GM12874 (cell line): ENCODE measurements around the gene ZNF354C.

Source experiments
- TF ChIP-seq, protein P1 (sequence below): IDR thresholded peaks from 2 replicates; pipeline ENCODE4 v1.5.1; 2011; ENCODE audit warnings: low read depth, mild to moderate bottlenecking, control low read depth, low read length, moderate library complexity; ENCODE audit not compliant: insufficient read depth

ZNF354C gene

DNA sequence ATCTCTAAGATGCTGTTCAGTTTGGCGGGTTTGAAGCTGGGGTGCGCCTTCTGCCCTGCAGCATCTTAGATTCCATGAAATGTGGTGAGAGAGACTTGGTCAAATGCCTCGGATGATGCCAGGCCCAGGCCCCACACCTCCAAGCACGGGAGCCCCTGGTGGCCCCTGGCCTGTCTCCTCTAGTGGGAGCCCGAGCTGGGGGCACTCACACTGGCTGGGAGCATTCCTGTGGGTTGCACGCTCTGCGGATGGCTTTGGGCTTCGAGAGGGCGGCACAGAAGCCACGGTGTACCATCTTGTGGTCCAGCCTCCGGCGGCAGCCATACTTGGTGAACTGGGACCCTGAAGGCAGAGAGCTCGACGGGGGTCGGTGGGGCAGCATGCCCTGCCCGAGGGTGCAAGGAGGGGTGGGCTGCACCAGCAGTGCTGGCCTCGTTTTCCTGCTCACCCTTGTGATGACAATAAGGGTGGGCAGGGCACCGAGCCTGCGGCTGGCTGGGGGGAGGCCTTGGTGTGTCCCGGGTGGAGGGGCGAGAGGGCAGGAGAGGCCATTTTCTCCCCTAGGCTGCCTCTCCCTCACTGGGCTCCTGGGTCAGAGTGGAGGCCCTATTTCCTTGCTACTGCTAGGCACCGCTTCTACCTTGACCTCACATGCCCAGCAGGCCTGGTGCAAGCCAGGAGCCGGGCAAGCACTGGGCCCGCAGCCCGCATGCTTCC is 65.8 kb downstream of the ZNF354C start:
- TF ChIP-seq, protein P1, sequence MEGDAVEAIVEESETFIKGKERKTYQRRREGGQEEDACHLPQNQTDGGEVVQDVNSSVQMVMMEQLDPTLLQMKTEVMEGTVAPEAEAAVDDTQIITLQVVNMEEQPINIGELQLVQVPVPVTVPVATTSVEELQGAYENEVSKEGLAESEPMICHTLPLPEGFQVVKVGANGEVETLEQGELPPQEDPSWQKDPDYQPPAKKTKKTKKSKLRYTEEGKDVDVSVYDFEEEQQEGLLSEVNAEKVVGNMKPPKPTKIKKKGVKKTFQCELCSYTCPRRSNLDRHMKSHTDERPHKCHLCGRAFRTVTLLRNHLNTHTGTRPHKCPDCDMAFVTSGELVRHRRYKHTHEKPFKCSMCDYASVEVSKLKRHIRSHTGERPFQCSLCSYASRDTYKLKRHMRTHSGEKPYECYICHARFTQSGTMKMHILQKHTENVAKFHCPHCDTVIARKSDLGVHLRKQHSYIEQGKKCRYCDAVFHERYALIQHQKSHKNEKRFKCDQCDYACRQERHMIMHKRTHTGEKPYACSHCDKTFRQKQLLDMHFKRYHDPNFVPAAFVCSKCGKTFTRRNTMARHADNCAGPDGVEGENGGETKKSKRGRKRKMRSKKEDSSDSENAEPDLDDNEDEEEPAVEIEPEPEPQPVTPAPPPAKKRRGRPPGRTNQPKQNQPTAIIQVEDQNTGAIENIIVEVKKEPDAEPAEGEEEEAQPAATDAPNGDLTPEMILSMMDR = no peak

DNA sequence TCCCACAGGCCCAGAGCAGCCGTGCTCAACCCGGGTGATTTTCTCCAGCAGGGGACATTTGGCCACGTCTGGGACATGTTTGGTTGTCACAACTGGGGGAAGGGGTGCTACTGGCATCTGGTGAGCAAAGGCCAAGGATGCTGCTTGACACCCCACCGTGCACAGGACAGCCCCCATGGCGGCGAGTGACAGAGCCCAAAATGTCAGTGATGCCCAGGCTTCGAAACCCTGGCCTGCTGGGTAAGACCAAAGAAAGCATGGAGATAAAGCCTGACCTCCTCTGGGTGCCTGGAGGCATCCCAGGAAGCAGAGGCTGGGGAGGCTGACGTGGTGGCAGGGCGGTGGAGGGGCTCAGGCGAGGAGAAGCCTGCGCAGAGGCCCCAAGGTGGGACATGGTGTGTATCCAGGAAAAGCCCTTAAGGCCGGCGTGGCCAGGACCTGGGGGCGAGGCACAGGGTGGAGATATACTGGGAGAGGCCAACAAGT is 66.4 kb downstream of the ZNF354C start:
- TF ChIP-seq, protein P1 = no peak

DNA sequence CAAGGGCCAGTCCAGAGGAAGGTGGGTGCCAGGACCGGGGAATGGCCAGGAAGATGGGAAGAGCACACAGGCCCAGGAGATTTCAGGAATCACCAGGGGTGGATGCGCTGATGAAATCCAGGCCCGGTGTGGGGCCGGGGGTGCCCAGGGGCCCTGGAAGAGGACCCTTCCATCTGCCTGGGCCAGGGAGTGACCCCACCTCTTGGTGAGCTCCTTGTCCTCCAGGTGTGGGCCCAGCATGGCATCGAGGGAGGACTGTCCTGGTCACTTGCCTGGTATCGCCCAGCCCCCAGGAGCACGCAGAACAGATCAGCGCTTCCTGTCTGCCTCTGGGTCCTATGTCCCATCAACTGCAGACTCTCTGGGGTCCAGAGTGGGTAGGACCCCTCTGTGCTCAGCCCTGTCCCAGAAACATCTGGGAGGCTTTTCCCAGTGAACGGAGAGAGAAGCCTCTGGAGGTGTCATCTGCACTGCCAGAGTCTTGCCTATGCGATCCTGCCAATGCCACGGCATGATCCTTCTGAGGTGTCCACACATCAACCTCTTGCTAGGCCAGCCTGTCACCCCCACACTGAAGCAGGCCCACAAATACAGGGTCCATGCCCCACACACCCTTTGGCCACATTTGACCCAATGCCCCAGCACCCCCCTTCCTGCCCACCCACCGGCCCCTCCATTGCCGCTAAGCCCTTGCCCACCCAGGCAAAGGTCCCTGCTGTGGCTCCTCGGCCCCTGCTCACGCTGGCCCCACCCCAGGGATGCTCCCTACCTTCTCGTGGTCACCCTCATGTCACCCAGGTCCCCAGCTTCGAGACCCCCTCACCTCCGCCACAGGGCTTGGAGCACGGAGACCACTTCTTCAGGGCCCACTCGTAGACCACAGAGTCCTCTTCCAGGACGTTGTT is 67.2 kb downstream of the ZNF354C start:
- TF ChIP-seq, protein P1 = no peak

DNA sequence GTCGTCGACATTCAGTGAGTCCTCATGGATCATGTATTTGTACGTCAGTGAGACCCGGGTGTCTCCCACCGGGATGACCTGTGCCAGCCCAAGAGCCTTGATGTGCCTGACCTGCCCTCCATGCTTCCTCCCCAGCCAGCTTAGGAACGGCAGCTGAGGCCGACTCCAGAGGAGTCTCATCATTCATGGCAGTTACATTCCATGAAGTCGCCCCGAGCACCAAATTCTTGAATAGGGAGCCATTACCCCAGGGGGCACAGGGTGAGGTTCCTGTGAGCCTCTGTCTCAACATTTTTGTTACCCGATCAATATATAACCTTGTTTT is 67.8 kb downstream of the ZNF354C start:
- TF ChIP-seq, protein P1 = no peak

DNA sequence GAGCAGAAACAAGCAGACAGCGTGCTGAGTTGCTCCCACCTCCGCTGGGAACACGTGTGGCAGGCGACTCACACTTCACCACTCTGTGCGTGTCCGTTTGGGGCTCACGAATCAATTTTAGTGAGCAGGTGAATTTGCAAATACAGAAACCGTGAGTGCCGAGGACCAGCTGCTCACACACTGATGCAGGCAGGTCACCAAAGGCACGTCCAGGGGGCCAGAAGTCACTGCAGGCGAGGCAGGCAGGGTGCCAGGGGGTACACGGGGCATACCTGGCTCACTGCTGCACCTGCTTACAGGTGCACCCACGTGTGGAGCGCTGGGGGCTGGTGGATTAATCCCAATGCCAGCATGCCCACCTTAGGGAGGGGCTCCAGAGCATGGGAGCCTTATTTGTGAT is 68.8 kb downstream of the ZNF354C start:
- TF ChIP-seq, protein P1 = no peak

DNA sequence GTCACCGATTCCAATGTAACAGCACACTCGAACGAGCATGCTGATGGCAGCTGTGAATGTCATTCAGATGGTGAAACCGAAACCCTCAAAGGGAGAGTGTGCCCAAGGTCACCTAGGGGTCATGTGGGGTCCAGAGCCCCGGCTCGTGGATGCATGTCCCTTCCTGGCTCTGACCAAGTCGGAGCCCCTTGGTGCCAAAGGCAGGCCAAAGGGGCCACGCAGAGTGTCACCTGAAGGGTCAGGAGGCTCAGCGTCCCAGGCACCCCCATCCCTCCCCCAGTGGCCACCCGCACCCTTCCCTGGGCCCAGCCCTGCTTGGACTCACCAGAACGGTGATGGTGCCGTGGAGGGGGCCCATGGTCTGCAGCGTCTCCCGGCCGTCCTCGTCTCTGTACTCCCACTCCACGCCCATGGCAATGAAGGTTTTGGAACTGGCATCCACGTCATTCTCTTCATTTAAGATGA is 69.5 kb downstream of the ZNF354C start:
- TF ChIP-seq, protein P1 = no peak

DNA sequence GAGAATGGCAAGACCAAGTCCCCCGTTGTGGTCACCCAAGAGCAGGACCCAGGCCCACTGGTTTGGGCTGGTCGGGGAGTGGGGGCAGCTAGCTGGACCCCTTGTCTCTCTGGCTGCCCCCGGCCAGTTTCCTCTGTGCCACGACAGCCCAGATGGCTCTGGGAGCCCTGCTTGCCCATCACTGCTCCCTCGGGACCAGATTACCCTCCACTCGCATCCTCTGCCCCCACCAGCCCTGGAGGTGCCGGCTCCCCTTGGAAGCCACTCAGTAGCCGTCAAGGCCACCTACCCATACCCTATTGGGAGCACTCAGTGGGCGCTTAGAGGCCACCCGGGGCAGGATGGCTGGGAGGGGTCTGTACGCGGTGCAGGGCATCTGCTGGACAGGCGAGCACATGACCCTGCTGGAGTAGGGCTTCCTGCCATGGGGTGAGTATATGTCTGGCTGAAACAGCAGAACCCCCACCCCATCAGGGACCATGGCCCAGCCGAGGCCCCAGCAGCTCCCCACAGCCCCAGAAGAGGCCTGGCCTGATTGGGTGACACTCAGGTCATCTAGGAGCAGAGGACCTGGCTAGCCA is 70.0 kb downstream of the ZNF354C start:
- TF ChIP-seq, protein P1 = no peak
